Activated naive CD4-positive, alpha-beta T cell treated with Interleukin-2 at 50 U/mL for 16 hours (primary cell): Measurements from ENCODE around the gene SPEF1.
A peak's percentile ranks its signal among the peaks of the same experiment; 100 is the strongest.
"Not testable (repeated sequence)": the region's sequence is repeated elsewhere in the genome, so short reads cannot be mapped to it uniquely, and the experiment has no call there.

Source experiments
- DNase-seq: peaks from one replicate; pipeline ENCODE4 v3.0.0-alpha.2; 2020

The SPEF1 gene

DNA sequence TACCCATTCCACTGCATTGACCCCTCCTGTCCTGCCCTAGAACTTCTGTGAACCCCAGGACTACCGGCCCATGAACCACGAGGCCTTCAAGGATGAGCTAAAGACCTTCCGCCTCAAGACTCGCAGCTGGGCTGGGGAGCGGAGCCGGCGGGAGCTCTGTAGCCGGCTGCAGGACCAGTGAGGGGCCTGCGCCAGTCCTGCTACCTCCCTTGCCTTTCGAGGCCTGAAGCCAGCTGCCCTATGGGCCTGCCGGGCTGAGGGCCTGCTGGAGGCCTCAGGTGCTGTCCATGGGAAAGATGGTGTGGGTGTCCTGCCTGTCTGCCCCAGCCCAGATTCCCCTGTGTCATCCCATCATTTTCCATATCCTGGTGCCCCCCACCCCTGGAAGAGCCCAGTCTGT, 23.5 kb upstream of the SPEF1 start:
- no peak for DNase-seq

DNA sequence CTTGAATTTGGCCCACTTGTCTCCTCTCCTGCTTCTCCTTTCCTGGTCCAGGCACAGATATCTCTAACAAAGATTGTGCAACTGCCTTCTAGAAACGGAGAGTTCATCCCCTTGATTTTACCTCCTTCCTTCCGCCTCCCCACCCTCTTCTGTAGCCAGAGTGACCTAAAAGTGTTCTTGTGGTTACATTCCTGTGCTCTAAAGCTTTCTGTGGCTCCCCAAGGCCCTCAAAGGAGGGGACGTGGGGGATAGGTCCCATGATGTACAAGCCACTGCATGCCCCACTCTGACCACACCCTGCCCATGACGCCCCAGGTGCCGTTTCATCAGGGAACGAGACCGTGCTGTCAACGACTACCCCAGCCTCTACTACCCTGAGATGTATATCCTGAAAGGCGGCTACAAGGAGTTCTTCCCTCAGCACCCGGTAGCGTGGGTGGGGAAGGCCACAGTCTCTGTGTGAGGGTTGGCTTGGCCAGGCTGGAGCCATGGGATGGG, 23.1 kb upstream of the SPEF1 start:
- no peak for DNase-seq

DNA sequence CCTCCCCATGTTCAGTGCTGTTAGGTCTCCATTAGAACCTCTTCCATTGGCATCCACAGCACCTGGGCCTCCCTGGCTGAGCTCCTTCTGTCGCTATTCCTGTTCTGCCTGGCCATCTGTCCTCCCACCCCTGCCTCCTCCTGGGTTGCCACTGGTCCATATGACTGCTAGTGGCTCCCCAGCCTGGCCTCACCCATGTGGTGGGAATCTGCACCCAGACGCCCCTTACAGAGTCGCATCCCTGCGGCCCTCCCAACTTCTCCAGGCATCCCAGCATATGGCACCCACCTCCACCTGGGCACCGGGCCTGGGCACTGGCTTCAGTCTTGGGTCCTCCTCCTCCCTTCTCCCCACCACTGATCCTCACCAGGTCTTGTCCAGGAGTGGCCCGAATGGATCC, 22.6 kb upstream of the SPEF1 start:
- DNase-seq = no peak

DNA sequence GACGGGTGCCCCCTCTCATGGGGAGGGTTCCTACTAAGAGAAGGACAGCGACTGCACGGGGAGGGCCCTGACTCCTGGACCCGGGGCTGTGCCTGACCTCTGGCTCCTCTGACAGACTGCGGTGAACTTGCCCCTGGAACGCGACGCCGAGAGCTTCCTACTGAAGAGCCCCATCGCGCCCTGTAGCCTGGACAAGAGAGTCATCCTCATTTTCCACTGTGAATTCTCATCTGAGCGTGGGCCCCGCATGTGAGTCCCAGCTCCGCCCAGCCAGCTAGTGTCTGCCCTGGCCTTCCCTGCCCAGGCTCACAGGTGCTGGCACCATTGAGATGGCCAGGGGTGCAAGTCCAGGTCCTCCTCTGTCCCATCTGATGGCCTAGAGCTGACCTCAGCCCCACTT, 22.0 kb upstream of the SPEF1 start:
- DNase-seq = no peak

DNA sequence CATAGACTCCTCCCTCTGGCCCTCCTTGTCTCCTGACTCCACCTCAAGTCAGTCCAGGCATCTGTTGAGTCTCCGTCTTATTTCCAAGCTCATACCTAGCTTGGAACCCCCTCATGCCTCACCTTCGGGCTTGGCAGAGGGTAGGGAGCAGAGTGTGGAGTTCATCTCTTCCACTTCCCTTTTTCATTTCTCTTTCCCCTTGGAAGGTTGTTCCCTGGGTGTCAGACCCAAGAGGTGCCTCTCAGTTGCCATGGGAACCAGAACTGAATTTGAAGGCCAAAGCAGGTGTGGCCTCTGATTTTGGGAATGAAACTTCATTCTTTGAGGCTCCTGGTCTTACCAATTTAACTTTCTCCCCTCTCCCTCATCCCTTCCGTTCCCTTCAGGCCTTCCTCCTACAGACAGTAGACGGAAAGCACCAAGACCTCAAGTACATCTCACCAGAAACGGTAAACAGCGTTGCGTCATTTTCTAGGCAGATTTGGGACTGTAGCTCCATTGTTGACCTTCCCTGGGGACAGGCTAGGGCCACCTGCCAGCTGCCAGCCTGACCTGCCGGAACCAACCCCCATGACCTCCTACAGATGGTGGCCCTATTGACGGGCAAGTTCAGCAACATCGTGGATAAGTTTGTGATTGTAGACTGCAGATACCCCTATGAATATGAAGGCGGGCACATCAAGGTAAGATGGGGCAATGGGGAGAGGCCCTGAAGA, 21.4 kb upstream of the SPEF1 start:
- no peak for DNase-seq

DNA sequence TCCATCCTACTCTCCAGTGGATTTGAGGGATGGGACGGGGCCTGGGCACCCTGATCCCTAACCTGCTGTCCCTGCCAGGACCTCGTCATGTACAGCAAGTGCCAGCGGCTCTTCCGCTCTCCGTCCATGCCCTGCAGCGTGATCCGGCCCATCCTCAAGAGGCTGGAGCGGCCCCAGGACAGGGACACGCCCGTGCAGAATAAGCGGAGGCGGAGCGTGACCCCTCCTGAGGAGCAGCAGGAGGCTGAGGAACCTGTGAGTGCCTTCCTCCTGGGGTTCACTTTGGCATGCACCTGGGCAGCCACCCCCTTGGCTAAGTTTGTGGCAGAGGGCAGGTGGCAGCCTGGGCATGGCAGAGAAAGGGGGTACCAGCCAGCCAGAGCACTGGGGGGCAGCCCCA, 20.6 kb upstream of the SPEF1 start:
- no peak for DNase-seq

DNA sequence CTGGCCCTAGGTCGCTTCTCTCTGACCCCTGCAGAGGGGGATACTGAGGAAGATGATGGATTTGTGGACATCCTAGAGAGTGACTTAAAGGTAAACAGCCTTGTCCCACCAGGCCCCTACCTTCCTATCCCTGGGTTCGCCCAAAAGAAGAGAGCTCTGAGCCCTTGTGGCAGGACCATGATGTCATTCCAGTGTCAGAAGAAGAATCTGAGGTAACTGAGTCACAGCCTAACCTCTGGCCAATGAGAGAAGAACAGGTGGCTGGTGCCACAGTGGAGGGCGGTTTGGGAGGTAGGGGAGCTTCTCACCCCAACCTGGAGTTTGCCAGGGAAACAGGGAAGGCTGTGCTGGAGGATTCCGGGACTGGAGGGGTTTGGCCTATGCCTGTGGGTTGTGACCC, 20.1 kb upstream of the SPEF1 start:
- no peak for DNase-seq

DNA sequence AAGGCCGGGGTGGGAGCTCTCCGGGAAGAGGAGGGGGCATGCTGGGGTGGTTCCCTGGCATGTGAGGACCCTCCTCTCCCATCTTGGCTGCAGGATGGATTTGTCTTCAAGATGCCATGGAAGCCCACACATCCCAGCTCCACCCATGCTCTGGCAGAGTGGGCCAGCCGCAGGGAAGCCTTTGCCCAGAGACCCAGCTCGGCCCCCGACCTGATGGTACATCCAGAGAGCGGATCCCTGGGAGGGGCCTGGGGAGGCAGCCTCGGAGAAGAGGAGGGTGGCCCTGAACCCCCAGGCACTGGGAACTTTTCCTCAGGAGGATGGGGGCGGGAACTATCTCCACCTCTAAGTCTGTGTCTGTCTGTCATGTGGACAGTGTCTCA, 19.6 kb upstream of the SPEF1 start:
- DNase-seq = no peak

DNA sequence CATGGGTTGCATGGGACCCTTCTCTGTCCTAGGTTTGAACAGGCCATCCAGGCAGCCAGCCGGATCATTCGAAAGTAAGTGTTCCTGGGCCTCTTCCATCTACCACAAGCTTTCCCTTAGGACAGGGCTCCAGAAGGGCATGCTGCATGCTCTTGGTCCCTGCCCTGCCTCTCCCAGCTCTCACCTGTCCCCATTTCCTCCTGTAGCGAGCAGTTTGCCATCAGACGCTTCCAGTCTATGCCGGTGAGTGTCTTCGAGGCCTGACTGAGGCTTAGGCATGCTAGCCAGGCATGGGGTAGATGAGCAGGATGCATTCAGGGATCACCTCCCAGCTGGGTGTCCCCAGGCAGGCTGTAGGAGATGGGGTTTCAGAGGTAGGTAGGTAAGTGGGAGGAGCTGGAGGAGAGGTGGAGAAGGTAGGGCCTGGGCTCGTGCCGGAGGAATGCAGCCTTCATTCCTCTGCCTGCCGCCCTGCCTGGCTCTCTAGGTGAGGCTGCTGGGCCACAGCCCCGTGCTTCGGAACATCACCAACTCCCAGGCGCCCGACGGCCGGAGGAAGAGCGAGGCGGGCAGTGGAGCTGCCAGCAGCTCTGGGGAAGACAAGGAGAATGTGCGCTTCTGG, 19.1 kb upstream of the SPEF1 start:
- no peak for DNase-seq

DNA sequence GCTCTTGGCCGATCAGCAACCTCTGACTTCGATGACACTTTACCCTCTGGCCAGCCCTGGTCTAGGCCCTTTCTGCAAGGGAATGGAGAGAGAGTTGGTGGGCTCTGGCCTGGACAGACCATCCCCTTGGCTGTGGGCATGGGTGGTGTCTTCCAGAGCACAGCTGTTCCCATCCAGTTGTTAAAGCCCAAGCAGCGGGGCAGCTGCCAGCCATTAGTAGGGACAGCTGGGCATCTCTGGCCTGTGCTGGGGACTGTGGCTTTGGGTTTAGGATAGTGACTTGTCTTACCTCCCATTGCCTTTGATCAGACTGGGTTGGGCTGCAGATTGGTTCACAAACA, 17.6 kb upstream of the SPEF1 start:
- DNase-seq = no peak

DNA sequence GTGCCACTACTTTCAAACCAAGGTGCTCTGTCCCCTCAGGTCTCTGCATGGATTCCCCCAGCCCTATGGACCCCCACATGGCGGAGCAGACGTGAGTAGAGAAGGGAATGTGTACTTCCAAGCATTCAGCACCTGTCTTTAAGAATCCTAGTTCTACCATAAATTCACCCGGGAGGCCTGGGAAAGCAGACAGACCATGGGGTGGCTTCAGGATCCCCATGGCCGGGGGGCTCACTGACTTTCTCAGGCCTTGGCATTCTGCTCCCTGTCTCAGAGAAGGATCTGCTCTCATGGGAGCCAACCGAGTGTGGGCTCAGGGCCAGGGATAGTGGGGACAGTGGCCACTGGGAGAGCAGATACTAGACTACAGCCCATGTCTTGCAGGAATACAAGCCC, 17.1 kb upstream of the SPEF1 start:
- no peak for DNase-seq

DNA sequence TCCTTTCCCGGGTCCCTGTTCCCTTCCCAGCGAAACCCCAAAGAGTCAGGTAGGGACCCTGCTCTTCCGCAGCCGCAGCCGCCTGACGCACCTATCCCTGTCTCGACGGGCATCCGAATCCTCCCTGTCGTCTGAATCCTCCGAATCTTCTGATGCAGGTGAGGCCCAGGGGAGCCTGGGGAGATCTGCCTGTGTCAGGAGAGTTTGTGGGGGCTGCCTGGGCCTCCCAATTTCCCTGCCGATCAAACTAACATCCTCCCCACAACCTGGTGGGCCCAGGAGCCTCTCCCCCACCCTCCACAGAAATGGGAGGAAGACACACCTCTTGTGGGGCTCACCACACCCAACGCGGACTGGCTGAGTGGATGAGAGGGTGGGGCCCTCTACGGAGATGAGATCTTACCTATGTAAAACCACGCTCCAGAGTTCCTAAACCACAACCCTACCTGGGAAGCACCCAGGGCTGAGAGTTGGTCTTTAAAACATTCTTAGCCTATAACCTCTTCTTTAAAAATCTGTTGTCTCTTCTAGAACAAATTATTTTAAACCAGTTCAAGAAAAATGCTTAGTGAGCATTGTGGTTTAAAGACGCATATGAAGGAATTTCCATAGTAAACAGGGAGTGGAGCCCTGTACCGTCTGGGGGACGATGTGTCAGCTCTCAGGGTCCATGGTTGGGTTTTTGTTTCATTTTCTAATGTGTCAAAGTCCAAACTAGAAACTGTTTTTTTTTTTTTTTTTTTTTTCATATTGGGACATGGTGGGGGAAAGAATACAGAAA, 16.5 kb upstream of the SPEF1 start:
- peak; percentile 52 for DNase-seq

DNA sequence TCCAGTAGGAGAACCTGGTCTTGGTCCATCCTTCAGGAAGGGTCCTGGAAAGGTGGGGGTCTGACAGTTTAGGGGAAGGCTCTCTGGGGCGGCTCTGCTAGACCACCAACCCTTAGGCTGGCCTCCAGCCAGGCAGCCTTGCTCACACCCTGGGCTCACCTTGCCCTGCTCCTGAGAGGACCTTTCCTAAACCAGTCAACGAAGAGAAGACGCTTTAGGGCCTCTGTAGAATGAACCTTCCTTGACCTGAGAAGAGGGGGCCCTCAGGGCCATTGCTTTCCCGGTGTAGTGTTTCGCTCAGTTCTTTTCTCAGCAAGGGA, 15.9 kb upstream of the SPEF1 start:
- DNase-seq = no peak

DNA sequence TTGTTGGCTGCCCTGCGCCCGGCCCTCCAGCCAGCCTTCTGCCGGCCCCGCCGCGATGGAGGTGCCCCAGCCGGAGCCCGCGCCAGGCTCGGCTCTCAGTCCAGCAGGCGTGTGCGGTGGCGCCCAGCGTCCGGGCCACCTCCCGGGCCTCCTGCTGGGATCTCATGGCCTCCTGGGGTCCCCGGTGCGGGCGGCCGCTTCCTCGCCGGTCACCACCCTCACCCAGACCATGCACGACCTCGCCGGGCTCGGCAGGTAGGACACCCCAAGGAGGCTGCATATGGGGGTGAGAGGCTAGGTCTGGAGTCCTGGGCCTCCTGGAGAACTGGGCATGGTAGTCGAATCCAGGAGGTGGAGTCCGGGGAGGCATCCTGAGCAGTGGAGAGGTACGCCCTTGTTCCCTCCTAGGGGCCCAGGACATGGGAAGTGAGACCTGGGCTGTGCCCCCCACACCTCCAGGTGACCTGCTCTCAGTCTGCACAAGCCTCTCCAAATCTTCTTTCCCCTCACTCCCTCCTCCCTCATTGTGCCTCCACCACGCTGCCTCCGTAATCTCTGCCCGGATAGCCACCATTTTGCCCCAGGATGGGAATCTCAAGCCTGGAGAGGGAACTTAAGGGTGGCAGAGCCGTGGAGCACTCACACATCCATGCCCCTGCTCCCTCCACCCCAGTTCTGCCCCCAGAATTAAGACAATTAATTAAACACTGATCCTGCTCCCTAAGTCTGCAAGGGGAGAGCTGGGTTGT, 15.4 kb upstream of the SPEF1 start:
- no peak for DNase-seq

DNA sequence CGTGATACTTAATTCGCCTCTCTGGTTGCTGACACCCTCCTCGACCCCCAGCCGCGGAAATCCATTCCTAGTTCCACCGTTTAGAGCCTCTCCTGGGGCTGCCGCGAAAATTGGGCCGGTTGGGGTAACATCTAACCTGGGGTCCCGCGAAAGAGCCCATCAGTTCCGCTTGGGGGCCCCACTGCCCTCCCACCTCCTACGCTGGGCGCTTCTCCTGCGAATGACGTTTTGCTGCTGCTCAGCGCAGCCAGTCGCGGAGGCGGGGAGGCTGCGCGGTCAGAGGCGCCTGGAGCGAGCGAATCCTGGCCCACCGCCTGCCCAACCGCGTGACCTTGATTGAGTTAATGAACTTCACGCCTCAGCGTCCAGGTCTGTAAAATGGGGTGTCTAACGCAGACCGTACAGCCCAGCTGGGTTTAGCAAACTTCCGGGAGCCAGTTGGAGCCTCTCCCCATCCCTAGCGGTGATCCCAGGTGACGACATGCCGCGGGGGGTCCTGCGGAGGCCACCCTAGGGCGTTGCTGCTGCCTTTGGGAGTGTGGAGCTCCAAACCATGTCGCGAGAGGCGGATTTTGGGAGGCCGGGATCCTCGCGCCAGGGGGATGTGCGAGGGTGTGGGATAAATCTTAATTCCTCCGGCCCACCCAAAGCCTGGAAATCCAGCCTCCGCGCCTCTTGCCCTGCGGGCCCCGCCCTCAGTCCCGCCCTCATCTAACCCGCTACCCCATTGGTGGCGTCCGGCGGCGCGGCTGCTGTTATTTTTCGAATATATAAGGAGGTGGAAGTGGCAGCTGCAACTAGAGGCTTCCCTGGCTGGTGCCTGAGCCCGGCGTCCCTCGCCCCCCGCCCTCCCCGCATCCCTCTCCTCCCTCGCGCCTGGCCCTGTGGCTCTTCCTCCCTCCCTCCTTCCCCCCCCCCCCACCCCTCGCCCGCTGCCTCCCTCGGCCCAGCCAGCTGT, 14.5 kb upstream of the SPEF1 start, which contains the start of gene CDC25B:
CDC25B (plus strand) TSS at position 800 of the 958 bp plus-strand sequence. CDS start 222 bp downstream, outside the sequence.
- peak; percentile 91 for DNase-seq

DNA sequence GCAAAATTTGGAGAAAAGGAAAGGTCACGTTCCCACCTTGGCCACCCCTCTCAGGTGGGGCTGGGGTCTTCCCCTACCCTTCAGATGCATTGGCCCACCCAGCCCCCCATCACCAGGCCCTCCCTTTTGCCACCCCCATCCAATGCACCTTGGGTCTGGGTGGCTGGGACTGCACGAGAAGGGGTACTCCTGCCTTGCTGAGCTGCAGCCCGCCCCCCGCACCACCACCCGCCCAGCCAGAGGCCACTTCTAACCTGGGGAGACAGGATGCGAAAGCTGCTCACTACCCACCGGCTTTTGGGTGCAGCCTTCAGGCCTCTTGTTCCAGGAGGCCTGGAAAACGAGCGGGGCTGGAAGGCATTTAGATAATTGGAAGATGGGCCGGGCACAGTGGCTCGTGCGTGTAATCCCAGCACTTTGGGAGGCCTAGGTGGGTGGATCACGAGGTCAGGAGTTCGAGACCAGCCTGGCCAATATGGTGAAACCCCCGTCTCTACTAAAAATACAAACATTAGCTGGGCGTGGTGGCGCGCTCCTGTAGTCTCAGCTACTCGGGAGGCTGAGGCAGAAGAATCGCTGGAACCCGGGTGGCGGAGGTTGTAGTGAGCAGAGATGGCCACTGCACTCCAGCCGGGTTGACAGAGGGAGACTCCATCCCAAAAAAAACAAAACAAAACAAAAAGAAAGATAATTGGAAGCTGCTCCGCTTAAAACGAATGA, 13.6 kb upstream of the SPEF1 start:
- DNase-seq = no peak

DNA sequence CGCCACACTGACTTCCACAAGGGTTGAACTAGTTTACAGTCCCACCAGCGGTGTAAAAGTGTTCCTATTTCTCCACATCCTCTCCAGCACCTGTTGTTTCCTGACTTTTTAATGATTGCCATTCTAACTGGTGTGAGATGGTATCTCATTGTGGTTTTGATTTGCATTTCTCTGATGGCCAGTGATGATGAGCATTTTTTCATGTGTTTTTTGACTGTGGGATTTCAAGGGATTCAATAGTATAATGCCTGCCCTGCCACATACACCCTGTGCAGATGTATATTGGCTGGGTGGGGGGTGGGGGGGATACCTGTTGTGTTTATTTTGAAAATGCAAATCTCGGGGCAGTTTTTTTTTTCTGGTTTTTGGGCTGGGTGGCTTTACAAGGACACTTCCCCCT, 12.9 kb upstream of the SPEF1 start:
- not testable (repeated sequence) for DNase-seq

DNA sequence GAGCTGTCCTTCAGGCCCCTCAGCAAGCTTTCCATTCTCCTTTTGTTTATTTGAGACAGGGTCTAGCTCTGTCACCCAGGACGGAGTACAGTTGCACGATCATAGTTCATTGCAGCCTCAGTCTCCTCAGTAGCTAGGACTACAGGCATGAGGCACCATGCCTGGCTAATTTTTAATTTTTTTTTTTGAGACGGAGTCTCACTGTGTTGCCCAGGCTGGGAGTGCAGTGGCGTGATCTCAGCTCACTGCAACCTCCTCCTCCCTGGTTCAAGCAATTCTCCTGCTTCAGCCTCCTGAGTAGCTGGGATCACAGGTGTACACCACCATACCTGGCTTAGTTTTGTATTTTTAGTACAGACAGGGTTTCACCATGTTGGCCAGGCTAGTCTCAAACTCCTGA, 8.0 kb upstream of the SPEF1 start:
- not testable (repeated sequence) for DNase-seq

DNA sequence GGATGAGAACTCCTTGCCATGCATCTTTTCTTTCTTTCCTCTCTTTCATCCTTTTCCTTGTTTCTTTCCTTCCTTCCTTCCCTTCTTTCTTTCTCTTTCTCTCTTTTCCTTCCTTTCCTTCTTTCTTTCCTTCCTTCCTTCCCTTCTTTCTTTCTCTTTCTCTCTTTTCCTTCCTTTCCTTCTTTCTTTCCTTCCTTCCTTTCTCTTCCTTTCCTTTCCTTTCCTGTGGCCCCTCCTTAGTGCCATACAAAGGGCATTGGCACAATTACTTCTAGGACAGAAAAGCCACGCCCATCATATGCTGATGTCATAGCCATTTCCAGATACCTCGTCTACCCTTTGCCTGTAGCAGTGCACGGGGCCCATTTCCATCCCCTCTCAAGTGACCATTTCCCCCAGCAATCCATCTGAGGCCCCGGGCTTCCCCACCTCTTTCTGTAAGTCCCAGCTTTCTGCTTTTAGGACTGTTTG, 7.5 kb upstream of the SPEF1 start:
- no peak for DNase-seq

DNA sequence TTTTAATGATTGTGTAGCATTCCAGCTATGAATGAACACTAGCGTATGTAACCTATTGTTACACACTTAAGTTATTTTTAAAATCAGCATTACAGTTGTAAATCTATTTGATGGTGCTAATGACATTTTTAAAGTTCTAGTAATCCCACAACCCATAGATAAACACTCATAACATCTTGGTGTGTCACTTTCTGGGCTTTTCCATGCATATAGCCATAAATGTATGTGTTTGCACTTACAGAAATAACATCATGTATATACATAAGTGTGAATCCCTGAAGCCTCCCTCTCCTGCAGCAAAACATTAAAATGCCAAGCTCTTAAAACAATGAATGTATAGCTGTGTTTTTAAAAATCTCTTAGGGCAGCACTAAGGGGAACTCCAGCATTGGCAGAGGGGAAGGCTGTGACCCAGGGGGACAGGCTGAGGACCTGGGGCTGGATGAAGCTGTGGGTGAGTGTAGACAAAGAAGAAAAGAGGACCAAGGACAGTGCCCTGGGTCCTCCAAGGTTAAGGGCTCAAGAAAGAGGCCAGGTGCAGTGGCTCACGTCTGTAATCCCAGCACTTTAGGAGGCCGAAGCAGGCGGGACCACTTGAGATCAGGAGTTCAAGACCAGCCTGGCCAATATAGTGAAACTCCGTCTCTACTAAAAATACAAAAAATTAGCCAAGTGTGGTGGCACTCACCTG, 6.2 kb upstream of the SPEF1 start:
- no peak for DNase-seq
